ENCODE measurements around the gene DGAT2.

The DGAT2 gene

DNA sequence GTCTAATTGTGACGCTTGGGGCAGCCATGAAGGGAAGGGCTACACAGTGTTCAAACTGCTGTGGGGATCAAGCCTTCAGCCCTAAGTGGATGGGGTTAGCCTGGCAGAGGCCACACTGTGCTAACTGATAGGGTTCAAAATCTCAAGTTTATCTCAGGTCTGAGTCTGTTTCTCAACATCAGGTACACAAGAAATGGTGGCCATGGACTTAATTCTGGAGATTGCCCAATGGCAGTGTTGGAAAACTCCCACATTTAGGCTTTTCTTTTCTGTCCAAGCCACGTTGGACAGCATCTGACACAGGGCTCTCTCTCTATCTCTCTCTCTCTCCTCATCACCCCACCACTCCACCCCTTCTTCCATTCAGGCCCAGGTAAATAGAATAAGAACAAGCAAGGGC, 10.9 kb upstream of the DGAT2 start:
- ChIA-PET CTCF (no interaction called here), POLR2A (no interaction called here)
- TF ChIP-seq, protein P1, sequence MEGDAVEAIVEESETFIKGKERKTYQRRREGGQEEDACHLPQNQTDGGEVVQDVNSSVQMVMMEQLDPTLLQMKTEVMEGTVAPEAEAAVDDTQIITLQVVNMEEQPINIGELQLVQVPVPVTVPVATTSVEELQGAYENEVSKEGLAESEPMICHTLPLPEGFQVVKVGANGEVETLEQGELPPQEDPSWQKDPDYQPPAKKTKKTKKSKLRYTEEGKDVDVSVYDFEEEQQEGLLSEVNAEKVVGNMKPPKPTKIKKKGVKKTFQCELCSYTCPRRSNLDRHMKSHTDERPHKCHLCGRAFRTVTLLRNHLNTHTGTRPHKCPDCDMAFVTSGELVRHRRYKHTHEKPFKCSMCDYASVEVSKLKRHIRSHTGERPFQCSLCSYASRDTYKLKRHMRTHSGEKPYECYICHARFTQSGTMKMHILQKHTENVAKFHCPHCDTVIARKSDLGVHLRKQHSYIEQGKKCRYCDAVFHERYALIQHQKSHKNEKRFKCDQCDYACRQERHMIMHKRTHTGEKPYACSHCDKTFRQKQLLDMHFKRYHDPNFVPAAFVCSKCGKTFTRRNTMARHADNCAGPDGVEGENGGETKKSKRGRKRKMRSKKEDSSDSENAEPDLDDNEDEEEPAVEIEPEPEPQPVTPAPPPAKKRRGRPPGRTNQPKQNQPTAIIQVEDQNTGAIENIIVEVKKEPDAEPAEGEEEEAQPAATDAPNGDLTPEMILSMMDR (IDR thresholded peaks at IDR 0.05; ENCODE audit: insufficient read depth, low read length, missing control alignments): no peak
- no peak overlapping the region for H3K4me3 ChIP-seq (ENCODE audit: low read depth, low read length)
- no peak for DNase-seq (ENCODE audit: low read depth, low spot score)

DNA sequence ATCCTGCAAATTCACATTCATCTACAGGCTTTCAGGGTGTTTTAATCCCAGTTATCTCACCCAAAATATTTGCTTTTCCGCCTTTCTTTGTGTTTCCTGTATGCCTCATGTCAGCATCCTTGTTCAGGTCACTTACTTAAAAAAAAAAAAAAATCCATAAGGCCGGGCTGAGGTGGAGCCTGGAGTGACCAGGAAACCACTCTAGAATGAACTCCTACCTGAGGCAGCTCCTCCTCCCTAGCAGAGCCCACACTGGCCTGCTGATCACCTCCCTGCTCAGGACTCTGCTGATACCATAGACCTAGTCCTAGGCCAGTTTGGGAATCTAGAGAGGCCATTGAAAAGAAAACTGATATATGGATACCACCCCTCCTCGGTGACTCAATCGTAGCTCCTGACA, 8.7 kb upstream of the DGAT2 start:
- DNase-seq (ENCODE audit: low read depth, low spot score): no peak
- ChIA-PET CTCF (interaction anchor here (0.6 to 1.3 kb wide), 2 partner anchors 19 to 23 kb away, joined by 3 read pairs; no protein-coding TSS in a partner anchor), POLR2A (no interaction called here)
- TF ChIP-seq, protein P1 (IDR thresholded peaks at IDR 0.05; ENCODE audit: insufficient read depth, low read length, missing control alignments): no peak
- H3K4me3 ChIP-seq (ENCODE audit: low read depth, low read length): no peak overlapping the region

DNA sequence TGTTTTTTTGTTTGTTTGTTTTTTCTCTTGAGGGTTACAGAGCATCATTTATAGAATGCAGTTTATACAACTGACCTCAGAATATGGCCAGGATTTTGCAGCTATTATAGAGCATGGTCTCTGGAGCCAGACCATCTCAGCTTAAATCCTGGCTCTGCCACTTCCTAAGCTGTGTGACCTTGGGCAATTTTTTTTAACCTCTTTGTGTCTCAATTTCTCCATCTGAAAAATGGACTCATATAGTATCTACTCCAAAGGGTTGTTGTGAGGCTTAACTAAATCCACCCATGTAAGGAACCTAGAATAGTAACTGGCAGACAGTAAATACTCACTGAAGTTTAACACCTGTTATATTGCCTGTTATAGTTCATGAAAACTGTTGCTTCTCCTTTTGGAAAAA, 8.3 kb upstream of the DGAT2 start:
- CTCF ChIA-PET: interaction anchor here (1.3 kb wide), 1 partner anchor 19 kb away, joined by 3 read pairs; no protein-coding TSS in a partner anchor
- POLR2A ChIA-PET: no interaction called here
- DNase-seq (ENCODE audit: low read depth, low spot score): no peak
- TF ChIP-seq, protein P1 (IDR thresholded peaks at IDR 0.05; ENCODE audit: insufficient read depth, low read length, missing control alignments): no peak
- no peak overlapping the region for H3K4me3 ChIP-seq (ENCODE audit: low read depth, low read length)

DNA sequence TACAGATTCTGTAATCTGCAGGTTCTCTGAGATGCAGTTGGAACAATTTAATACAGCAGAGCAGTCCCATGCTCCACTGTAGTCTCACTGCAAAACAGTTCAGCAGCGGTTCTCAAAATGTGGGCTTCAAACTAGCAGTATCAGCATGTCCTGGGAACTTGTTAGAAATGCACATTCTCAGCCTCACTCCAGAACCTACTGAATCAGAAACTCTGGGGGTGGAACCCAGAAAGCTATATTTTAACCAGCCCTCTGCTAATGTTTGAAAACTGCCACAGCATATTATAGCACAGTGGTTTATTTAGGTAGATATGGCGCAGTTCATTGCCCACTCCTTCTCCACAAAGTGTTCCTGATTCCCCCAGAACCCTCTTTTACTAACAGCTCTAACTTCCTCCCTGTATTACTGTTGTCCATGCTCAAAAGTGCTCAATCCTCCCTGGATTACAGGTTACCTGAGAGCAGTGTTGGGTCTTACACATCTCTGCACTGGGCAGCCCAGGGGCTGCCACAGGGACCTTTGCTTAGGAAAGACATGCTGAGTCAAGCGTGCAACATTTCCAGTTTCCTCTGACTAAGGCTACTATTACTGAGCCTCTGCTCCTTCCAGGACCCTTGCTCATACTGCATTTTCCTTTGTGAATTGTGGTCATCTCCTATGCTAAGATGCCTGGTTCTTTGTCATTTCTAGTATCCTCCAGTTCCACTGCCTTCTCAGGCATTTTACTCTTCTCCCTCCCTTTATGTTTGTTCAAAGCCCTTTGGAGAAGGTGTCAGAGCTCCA, 7.7 kb upstream of the DGAT2 start:
- no peak overlapping the region for H3K4me3 ChIP-seq (ENCODE audit: low read depth, low read length)
- TF ChIP-seq, protein P1 (IDR thresholded peaks at IDR 0.05; ENCODE audit: insufficient read depth, low read length, missing control alignments): no peak
- ChIA-PET CTCF (interaction anchor here (1.3 kb wide), 1 partner anchor 20 kb away, joined by 3 read pairs; no protein-coding TSS in a partner anchor), POLR2A (no interaction called here)
- DNase-seq (ENCODE audit: low read depth, low spot score): peak; percentile 10

DNA sequence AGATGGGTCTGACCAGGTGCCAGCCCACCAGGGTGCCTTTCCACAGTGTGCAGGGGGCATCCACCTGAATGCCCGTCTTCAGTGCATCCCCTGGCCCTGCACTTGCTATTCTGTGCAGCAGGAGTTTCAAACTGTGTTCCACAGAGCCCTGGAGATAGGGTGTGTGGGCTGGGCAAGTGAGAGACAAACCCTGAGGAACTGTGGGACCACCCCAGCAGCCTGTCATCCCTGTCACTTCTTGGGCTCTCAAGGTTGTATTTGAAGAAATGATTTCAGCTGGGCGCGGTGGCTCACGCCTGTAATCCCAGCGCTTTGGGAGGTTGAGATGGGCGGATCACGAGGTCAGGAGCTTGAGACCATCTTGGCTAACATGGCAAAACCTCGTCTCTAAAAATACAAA, 6.4 kb upstream of the DGAT2 start:
- DNase-seq (ENCODE audit: low read depth, low spot score): no peak

DNA sequence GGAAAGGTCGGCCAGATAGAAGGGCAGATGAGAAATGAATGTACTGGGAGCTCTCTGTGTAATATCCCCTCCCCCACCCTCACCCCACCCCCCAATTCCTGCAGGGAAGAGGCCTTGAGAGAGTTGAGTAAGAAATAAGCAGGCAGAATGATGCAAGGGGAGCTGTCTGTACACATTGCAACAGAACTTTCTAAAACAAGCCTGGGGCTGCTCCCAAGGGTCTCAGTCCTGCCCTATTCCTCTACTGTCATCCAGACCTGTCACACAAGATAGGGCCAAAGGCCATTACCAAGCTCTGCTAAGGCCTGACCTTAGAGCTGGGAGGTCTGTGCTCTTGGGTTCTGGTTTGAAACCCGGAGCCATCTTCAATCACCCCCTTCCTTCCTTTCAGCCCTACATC, 5.7 kb upstream of the DGAT2 start:
- CTCF ChIA-PET: interaction anchor here (1.2 kb wide), 1 partner anchor 41 kb away, joined by 3 read pairs; no protein-coding TSS in a partner anchor
- H3K4me3 ChIP-seq (ENCODE audit: low read depth, low read length): no peak overlapping the region
- DNase-seq (ENCODE audit: low read depth, low spot score): no peak
- TF ChIP-seq, protein P1 (IDR thresholded peaks at IDR 0.05; ENCODE audit: insufficient read depth, low read length, missing control alignments): no peak
- POLR2A ChIA-PET: no interaction called here

More for the DNA sequence above, 6.4 kb upstream of the DGAT2 start:
- CTCF ChIA-PET: no interaction called here
- H3K4me3 ChIP-seq (ENCODE audit: low read depth, low read length): no peak overlapping the region
- POLR2A ChIA-PET: no interaction called here
- TF ChIP-seq, protein P1 (IDR thresholded peaks at IDR 0.05; ENCODE audit: insufficient read depth, low read length, missing control alignments): no peak
